NCI-H748 (cell line): ENCODE measurements around the gene TMEM132D.
A peak's percentile ranks its signal among the peaks of the same experiment; 100 is the strongest.

Source experiments
- DNase-seq: peaks from one replicate; lab custom pipeline; 2025; ENCODE audit not compliant: unreplicated experiment; lab: John Stamatoyannopoulos, UW

The TMEM132D gene

DNA sequence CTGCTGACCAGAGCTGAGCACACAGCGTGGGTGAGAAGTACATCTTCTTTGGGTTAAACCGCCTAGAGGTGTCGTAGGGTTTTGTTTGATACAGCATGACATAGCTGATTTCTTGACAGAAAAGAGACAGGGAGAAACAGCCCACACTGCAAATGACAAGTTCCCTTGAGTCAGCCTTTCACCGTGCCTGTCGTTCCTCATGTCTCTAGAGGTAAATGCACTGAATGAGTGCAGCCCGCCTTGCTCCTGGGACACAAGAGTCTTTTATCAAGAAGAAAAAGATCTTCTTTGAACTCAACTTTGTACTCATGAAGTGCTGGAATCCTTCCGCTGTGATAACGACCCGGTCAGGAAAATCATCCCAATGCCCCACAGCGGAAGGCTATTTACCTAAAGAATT lies 77.6 kb downstream of the TMEM132D start:
- no peak for DNase-seq

DNA sequence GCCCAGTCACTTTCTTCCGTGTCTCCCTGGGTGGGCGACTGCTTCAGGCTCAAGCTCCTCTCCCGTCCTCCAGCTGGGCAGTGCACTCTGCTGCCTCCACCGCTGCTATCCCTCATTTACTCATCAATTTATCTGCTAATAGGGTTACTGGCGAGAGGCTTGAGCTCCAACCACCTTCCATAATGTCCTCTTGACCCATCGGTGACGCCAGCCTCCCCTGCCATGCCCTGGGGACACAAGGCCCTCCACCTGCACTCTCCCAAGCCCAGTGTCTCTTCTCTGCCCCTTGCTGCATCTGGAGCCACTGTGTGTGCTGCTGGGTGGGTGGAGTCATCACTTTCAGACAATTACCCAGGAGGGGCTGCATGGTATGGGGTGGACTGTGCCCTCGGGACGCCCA lies 78.5 kb downstream of the TMEM132D start:
- DNase-seq: no peak

DNA sequence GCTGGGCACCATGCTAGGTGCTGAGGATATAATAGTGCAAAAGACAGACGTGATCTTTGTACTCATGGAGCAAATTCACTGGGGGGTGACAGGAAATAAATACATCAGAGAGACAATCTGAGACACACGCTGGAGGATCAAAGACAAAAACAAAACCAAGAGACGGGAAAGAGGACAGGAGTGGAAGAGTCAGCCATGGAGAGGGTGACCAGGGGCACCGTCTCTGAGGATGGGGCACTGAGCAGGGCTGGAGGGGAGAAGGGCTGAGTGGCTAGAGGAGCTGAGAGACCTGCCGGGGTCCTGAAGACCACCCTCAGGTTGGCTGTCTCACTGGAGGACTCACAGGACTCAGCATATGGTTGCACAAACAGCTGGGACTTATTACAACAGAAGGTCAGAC lies 81.9 kb downstream of the TMEM132D start:
- no peak for DNase-seq

GRCh38 chr12:129819391-129819790 lies 84.4 kb downstream of the TMEM132D start:
- no peak for DNase-seq

DNA sequence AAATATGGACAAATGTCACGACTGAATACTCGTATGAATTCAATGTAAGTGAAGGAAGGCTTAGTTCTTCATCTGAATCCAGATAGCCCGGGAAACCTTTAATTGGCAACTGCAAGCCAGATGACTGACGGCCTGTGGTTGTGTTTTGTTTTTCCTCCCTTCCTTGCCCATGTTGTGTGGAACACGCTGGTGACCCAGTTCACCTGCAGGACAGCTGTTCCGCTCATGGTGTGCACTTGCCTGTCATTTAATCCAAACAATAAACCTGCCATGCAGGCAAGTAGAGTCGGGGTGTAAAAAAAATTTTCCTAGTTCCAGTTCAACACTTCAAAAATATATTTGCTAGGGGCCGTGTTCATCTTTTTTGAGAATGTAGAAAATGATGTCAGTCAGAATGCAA lies 88.0 kb downstream of the TMEM132D start:
- DNase-seq: peak; percentile 23

DNA sequence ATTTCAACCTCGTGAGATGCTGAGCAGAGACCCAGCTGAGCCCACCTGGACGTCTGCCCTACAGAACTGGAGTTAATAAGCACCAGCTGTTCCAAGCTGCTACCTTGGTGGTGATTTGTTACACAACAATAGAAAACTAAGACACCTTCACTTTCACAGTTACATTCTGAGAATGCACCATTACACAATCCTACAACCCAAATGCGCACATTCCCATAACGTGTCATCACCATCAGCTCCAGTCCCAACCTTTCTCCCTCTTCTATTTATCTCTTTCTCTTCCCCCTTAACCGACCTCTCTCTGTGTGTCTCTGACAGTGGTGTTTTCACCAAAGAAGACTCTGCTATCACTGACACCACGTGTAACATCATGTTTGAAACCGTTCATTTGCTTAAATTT lies 91.9 kb downstream of the TMEM132D start:
- DNase-seq: no peak

GRCh38 chr12:129807136-129807535 lies 96.7 kb downstream of the TMEM132D start:
- no peak for DNase-seq

- DNase-seq: no peak
Observed at GRCh38 chr12:129791396-129791795, 112.4 kb downstream of the TMEM132D start.

DNA sequence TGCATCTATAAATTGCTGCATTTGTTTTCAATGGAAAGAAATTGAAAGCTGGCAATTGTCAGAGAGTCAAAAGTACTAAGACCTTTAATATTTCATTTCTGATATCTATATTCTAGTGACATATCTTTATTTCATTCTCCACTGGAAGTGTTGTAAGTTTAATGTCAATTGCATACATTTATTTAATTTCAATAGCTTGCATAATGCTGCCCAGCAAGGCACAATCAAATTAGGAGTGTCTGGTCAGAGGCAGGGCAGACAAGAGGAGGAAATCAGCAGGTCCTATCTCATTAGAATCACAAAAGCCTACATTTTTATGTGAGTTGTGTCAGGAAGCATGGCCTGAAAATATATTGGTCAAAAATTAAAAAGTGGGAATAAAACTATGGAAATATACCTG lies 112.9 kb downstream of the TMEM132D start:
- peak; percentile 35 for DNase-seq

- no peak for DNase-seq
Observed at GRCh38 chr12:129790331-129790730, 113.5 kb downstream of the TMEM132D start.

DNA sequence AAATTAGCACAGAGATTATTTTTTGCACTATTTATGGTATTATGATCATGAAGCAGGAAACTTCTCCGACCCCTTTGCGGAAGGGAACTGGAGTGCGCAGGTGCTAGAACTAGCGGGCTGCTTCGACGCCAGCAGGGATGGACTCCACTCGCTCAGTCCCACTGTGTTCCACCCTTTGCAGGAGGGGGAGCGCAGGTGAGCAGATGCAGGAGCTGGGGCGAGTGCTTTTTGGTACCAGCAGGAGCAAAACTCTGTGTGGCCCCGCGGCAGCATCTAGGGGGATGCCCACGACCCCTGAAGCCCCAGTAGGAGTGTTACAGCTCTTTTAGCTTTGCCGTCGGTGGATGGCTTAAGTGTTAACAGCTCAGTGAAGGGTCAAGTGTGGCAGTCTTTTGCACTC lies 113.9 kb downstream of the TMEM132D start:
- DNase-seq: no peak

- DNase-seq: no peak
Observed at GRCh38 chr12:129788506-129789084, 115.2 kb downstream of the TMEM132D start.

DNA sequence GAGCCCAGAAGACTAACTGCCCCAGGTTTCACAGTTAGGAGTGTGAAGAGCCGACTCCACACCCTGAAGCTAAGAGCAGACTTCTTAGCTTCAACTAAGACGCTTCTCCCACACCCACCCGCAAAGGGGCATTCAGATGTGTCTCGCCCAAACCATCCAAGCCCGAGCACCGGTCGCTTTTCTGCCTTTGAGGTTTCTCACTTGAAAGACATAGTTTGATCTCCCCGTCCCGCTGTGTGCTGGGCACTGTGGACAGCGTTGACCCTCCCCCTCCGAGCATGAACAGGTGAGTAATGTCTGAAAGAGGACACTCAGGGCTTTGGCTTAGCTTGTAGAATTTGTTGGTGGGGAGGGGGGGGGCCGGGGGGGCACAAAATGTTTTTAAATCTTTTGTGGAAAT lies 123.8 kb downstream of the TMEM132D start:
- no peak for DNase-seq

DNA sequence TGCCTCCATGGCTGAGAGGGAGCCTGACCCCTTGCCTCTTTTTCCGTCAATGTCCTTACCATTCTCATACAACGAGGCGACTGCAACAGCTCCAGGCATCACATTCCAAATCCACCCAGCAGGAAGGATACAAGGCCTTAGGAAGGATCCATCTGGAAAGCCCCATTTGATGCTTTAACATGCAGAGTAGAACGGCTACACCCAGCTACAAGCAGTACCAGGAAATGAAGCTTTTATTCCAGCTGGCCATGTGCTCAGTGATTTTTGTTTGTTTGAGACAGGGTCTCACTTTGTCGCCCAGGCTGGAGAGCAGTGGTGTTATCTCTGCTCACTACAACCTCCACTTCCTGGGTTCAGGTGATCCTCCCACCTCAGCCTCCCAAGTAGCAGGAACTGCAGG lies 124.8 kb downstream of the TMEM132D start:
- no peak for DNase-seq

DNA sequence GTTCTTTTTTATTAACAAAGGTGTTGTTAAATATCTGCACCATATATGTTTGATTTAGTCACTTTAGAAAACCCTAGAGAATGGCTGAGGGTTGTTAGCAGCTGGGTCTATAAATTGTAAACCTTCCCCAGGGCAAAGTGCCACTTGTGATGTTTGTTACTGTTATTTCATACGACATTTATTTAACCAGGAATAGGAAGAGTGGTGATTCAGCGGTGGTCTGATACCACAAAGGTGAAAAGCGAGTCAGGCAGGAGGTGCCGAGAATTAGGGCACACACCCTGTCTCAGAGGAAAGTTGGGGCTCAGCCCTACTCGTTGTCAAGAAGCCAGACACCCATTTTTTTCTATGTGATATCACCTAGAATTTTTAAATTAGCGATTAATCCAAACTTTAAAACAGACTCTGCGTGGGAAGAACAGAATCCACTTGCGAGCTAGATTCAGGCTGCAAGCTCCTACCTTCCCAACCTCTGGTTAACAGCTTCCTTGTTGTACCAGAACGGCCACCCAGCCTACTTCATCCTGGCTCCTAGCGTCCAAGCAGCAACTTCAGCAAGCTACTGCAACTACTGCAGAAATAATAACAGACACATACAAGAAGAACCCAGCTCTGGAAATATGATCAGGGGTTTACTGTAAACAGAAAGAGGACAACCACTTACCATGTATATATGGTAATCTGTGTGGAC lies 126.7 kb downstream of the TMEM132D start:
- peak; percentile 79 for DNase-seq

DNA sequence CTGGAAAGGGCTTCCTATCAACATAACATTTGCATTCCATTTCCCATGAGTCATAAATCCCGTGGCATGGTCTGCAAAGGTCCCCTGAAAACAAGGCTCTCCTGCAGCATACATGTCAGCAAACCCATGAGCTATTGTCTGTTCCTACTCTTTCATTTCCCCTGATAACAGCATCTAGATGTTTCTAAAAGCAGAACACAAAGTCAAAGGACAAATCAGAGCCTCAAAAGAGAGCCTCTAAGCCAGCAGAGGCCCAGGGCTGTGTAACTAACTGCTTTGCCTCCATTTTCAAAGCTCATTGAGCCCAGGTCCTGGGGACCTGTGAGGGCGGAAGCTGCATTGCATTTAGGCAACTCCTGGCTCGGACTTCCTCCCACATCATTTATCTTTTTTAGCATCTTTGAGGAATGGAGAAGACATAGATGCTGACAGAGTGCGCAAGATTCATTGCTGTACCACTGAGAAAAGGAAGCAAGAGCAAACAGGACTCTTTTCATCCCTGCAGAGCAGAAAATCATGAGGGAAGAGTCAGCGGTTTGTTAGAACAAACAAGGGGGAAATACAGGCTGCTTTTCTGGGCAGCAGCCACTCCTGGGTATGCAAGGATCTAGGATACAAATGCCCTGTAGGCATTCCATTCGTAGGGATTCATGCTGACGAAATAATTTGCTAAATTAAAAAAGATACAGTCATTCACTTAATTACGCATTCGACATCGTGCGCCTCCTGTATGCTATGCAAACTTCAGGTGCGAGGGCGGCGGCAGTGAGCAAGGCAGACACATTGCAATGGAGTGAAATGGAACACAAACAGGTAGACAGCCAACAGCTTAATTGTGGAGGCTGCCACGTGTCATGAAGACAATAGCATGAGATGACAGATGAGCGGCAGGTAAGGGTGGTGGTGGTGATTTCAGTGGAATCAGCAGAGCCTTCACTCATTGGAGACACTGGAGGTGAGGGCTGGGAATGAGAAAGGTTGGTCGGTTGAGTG lies 131.0 kb downstream of the TMEM132D start:
- peak; percentile 31 for DNase-seq

DNA sequence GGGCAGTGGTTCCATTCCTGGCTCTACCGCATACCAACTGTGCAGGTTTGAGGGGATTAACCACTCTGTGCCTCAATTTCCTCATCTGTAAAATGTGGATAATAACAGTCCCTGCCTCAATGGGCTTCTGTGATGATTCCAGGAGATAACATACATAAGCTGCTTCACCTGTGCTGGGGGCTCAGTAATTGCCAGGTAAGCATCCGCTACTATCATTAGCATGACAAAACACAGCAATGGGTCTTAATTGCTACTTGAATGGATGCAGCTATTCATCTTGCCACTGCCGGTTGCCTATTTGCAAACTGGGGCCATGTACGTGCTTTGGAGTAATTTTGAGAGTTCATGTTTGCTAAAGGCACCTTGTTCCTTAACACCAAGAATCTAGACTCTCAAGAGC lies 132.6 kb downstream of the TMEM132D start:
- DNase-seq: peak; percentile 93

DNA sequence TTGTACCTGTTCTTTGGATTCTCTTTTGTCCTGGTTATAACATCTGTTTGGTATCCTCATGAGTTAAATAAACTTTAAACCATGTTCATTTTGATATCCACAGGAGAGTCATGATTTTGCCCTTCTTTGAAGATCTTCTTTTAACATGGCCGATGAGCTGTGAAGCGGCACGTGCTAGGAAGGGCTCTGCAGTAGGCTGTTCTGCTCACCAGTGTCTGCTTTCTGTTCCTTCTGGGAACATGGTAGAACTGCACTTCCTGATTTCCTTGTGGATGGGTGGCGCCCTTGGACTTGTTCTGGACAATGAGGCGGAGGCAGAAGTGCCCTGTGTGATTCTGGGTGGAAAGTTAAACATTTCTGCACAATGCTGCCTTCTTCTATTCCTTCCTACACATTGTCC lies 138.1 kb downstream of the TMEM132D start:
- DNase-seq: no peak

GRCh38 chr12:129762436-129762835 lies 141.4 kb downstream of the TMEM132D start:
- DNase-seq: no peak

GRCh38 chr12:129753586-129753985 lies 150.2 kb downstream of the TMEM132D start:
- no peak for DNase-seq

DNA sequence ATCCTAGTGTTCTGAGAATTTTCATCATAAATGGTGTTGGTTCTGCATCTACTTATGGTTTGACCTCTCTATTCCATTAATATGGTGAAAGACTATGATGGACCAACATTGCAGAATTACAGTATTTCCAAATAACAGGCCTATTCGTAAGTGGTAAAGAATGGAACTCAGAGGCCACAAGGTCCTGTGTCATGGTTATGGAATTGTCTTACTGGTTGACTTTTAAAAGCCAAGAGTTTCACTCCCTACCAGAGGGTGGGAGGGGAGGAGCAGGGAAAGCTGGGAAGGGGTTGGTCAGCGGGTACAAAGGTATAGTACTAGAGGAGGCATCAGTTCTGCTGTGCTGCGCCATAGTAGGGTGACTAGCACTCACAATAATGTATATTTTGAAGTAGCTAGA lies 153.4 kb downstream of the TMEM132D start:
- DNase-seq: no peak

- no peak for DNase-seq
Observed at GRCh38 chr12:129746318-129746717, 157.5 kb downstream of the TMEM132D start.
